IMR-90 (cell line): ENCODE data around the gene ELP6. TPM values are rescaled to one million over a fixed set of nuclear protein-coding genes. Genes with fewer than 3 reads are reported as not detected.

Experiments
- ATAC-seq: fragments of 200-7000 bp; cut with Tn5 transposase; 2 replicates; pipeline ENCODE4 v1.9.1; 2020; ENCODE audit warnings: low read depth, mild to moderate bottlenecking, moderate library complexity
- BruUV-seq: library from RNA; stranded (reverse); fragments of 400-500 nt; replicated peaks from 2 replicates; lab custom pipeline; 2021; lab: Mats Ljungman, UMichigan
- CTCF ChIA-PET: fragments of 300-600 bp; formaldehyde crosslinking; extraction: SDS; loops from one replicate; lab custom pipeline; 2021; ENCODE audit warnings: antibody characterized with exemption; lab: Yijun Ruan, JAX
- POLR2A ChIA-PET: fragments of 300-600 bp; sonication (Branson Sonifier 250); formaldehyde crosslinking; loops from one replicate; lab custom pipeline; 2022; ENCODE audit warnings: antibody characterized with exemption; ENCODE audit not compliant: unreplicated experiment; lab: Charles Lee
- DNase-seq: peaks from one replicate; pipeline ENCODE4 v3.0.0; 2013
- H2AFZ ChIP-seq: replicated peaks from 2 replicates; pipeline ENCODE3; 2013; ENCODE audit warnings: low read length, mild to moderate bottlenecking; ENCODE audit not compliant: poor library complexity
- H2AK5ac ChIP-seq: 2 replicates; pipeline ENCODE4 v1.6.1; 2013; ENCODE audit warnings: low read depth, low read length, inconsistent platforms
- H2AK9ac ChIP-seq: replicated peaks from 2 replicates; pipeline ENCODE3; 2013; ENCODE audit warnings: mild to moderate bottlenecking, low read depth, low read length, moderate library complexity; ENCODE audit not compliant: poor library complexity
- H2BK120ac ChIP-seq: 2 replicates; pipeline ENCODE4 v1.6.1; 2013; ENCODE audit warnings: low read depth, low read length, inconsistent platforms
- H2BK15ac ChIP-seq: 3 replicates; pipeline ENCODE4 v1.6.1; 2013; ENCODE audit warnings: low read depth, low read length, inconsistent platforms
- H2BK20ac ChIP-seq: 2 replicates; pipeline ENCODE4 v1.6.1; 2013; ENCODE audit warnings: low read depth, mild to moderate bottlenecking, inconsistent platforms, low read length, moderate library complexity
- H2BK5ac ChIP-seq: 2 replicates; pipeline ENCODE4 v1.6.1; 2013; ENCODE audit warnings: mild to moderate bottlenecking, low read depth, low read length, inconsistent platforms; ENCODE audit not compliant: poor library complexity, severe bottlenecking
- H3K14ac ChIP-seq: replicated peaks from 2 replicates; pipeline ENCODE4 v1.6.1; 2013; ENCODE audit warnings: low read depth, low read length, inconsistent platforms
- H3K18ac ChIP-seq: 2 replicates; pipeline ENCODE4 v1.6.1; 2013; ENCODE audit warnings: low read depth, low read length, control low read depth
- H3K23ac ChIP-seq: 2 replicates; pipeline ENCODE4 v1.6.1; 2013; ENCODE audit warnings: low read depth, low read length, inconsistent platforms
- H3K27ac ChIP-seq: 2 replicates; pipeline ENCODE4 v1.5.1; 2013; ENCODE audit warnings: mild to moderate bottlenecking, control low read depth, low read length; ENCODE audit not compliant: insufficient read depth
- H3K27me3 ChIP-seq: 2 replicates; pipeline ENCODE4 v1.6.1; 2013; ENCODE audit warnings: low read length; ENCODE audit not compliant: control insufficient read depth, insufficient read depth
- H3K36me3 ChIP-seq: 2 replicates; pipeline ENCODE4 v1.6.1; 2013; ENCODE audit warnings: low read length, mixed read lengths; ENCODE audit not compliant: control insufficient read depth, insufficient read depth
- H3K4ac ChIP-seq: 2 replicates; pipeline ENCODE4 v1.6.1; 2013; ENCODE audit warnings: low read depth, low read length, inconsistent platforms
- H3K4me1 ChIP-seq: 2 replicates; pipeline ENCODE4 v1.6.1; 2013; ENCODE audit warnings: low read length, mixed read lengths; ENCODE audit not compliant: control insufficient read depth, insufficient read depth
- H3K4me2 ChIP-seq: 2 replicates; pipeline ENCODE4 v1.6.1; 2013; ENCODE audit warnings: low read depth, mild to moderate bottlenecking, control low read depth, low read length, moderate library complexity
- H3K4me3 ChIP-seq: 2 replicates; pipeline ENCODE4 v1.5.1; 2013; ENCODE audit warnings: low read depth, mild to moderate bottlenecking, control low read depth, low read length, moderate library complexity; ENCODE audit not compliant: insufficient read depth
- H3K56ac ChIP-seq: 2 replicates; pipeline ENCODE4 v1.6.1; 2013; ENCODE audit warnings: low read length, inconsistent platforms; ENCODE audit not compliant: insufficient read depth; ENCODE audit errors: extremely low read depth
- H3K79me1 ChIP-seq, 2 experiments: 2 replicates each; pipeline ENCODE4 v1.6.1; 2013; ENCODE audit warnings: low read length in 2 of 2, inconsistent platforms in 1 of 2, low read depth in 1 of 2
- H3K9ac ChIP-seq: 2 replicates; pipeline ENCODE4 v1.6.1; 2013; ENCODE audit warnings: low read depth, low read length, control low read depth
- H3K9me1 ChIP-seq: 2 replicates; pipeline ENCODE4 v1.6.1; 2013; ENCODE audit warnings: low read length, inconsistent platforms; ENCODE audit not compliant: insufficient read depth
- H3K9me3 ChIP-seq: 2 replicates; pipeline ENCODE4 v1.6.1; 2013; ENCODE audit warnings: low read length; ENCODE audit not compliant: control insufficient read depth, insufficient read depth
- H4K20me1 ChIP-seq: 2 replicates; pipeline ENCODE4 v1.6.1; 2013; ENCODE audit warnings: low read length, inconsistent platforms; ENCODE audit not compliant: insufficient read depth
- H4K5ac ChIP-seq: 2 replicates; pipeline ENCODE4 v1.6.1; 2013; ENCODE audit warnings: mild to moderate bottlenecking, low read depth, low read length, control low read depth
- H4K8ac ChIP-seq, 2 experiments: 2 replicates each; pipeline ENCODE4 v1.6.1; 2013; ENCODE audit warnings: low read depth in 2 of 2, low read length in 2 of 2, control low read depth in 1 of 2, inconsistent platforms in 1 of 2
- H4K91ac ChIP-seq: 2 replicates; pipeline ENCODE4 v1.6.1; 2013; ENCODE audit warnings: low read depth, low read length, inconsistent platforms; ENCODE audit not compliant: insufficient read depth
- CEBPB ChIP-seq: IDR thresholded peaks from 2 replicates; pipeline ENCODE4 v1.6.1; 2012; ENCODE audit warnings: low read depth, low read length, improper control_type of control experiment
- POLR2A ChIP-seq: IDR thresholded peaks from 2 replicates; pipeline ENCODE4 v1.6.1; 2012; ENCODE audit warnings: mild to moderate bottlenecking, low read depth, low read length
- RFX5 ChIP-seq: IDR thresholded peaks from 2 replicates; pipeline ENCODE4 v1.8.0; 2012; ENCODE audit warnings: low read depth, mild to moderate bottlenecking, low read length, moderate library complexity
- SMC3 ChIP-seq: fragments of 150-350 bp; IDR thresholded peaks from 2 replicates; pipeline ENCODE4 v1.6.1; 2016; ENCODE audit warnings: low read depth, mild to moderate bottlenecking, antibody characterized with exemption, low read length, moderate library complexity
- WGBS, 2 experiments: methylation state at CpG; one replicate each; pipeline versions ENCODE4 v1.1.5 to v1.1.7; 2013; ENCODE audit warnings: missing lambda C conversion rate in 2 of 2; ENCODE audit not compliant: insufficient read length in 1 of 2; ENCODE audit errors: extremely low coverage in 2 of 2; 5-methylcytosine and 5-hydroxymethylcytosine counted together
- dilution Hi-C: fragments of 300-500 bp; cut with HindIII; formaldehyde crosslinking; loops from one replicate; pipeline ENCODE4 v1.14.3; 2018; ENCODE audit warnings: low sequenced_read_pairs; ENCODE audit not compliant: unreplicated experiment
- in situ Hi-C: fragments of 300-500 bp; cut with MboI; formaldehyde crosslinking; loops from 3 replicates; pipeline ENCODE4 v1.14.3; 2019; ENCODE audit warnings: low sequenced_read_pairs, inconsistent platforms, mixed read lengths
- intact Hi-C: fragments of 100-400 bp; cut with micrococcal nuclease; formaldehyde crosslinking; loops from 2 replicates; pipeline ENCODE4 v1.10.0; 2022
- polyA plus RNA-seq, 3 experiments: library from polyadenylated mRNA; depleted of rRNA; stranded (reverse); fragments of >200 nt; gene quantifications; 2 replicates each; pipeline ENCODE4 v1.2.3, GENCODE V29; 2012; ENCODE audit warnings: low replicate concordance in 1 of 3
- total RNA-seq: library from RNA; depleted of rRNA; stranded (reverse); fragments of >200 nt; gene quantifications from 2 replicates; pipeline ENCODE4 v1.2.3, GENCODE V29; 2012

Gene ELP6
- total and polyA plus RNA-seq, 2 of the 4 experiments (the other 2 are of a cell fraction): 31.4 to 44.9 TPM

DNA sequence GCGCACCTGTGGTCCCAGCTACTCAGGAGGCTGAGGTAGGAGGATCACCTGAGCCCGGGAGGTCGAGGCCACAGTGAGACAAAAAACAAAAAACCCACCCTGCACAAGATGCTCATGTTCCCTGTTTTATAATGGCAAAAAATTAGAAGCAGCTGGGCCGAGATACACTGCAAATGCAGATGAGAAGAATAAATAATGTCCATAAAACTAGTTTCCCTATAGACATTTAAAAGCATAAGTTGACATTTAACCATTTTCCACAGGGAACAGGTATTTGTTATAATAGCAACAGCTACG, 37.2 kb downstream of the ELP6 start:
- no peak for DNase-seq
- Histone ChIP-seq H3K23ac (peak overlapping the region; percentile 38; the same call in 1 of the 2 replicates), H2BK15ac (no peak overlapping the region), H2AK9ac (no peak overlapping the region), H3K4me2 (peak overlapping the region; percentile 86), H3K9me3 (no peaks in the 10 kb centered on the region), H3K56ac (no peak overlapping the region; the same call in 1 of the 2 replicates), H3K4ac (peak overlapping the region; percentile 87), H2BK5ac (peak overlapping the region; percentile 74), H3K9me1 (peaks cover 3% of the 10 kb centered on the region; the same call in 1 of the 2 replicates), H2BK120ac (0 out of 2 replicates have a peak overlapping the region, but pooled peaks have one; percentile 59), H3K27me3 (no peaks in the 10 kb centered on the region), H3K14ac (peak overlapping the region; percentile 94), H4K91ac (no peak overlapping the region), H3K4me3 (peak overlapping the region; percentile 85), H4K8ac (peak overlapping the region; percentile 93 to 98), H2BK20ac (no peak overlapping the region), H3K18ac (no peak overlapping the region), H3K27ac (peak overlapping the region; percentile 83), H2AK5ac (0 out of 2 replicates have a peak overlapping the region, but pooled peaks have one; percentile 52), H3K79me1 (peaks cover 3 to 32% of the 10 kb centered on the region in 2 experiments), H2AFZ (peak overlapping the region; percentile 98), H3K36me3 (no peaks in the 10 kb centered on the region), H4K20me1 (peaks cover 12% of the 10 kb centered on the region; the same call in 1 of the 2 replicates), H3K4me1 (peaks cover 2% of the 10 kb centered on the region; the same call in 1 of the 2 replicates), H3K9ac (peak overlapping the region; percentile 81; the same call in 1 of the 2 replicates), H4K5ac (peak overlapping the region; percentile 98)
- TF ChIP-seq RFX5: no peak
- no peak for TF ChIP-seq POLR2A
- TF ChIP-seq CEBPB: no peak
- no peak for TF ChIP-seq SMC3
- intact Hi-C loops (no loop called here), dilution Hi-C loops (no loop called here), in situ Hi-C loops (loop anchor here (5.0 kb wide), 1 partner anchor 54 kb away; no protein-coding TSS in a partner anchor)
- BruUV-seq: no TSS peak
- ATAC-seq: no peak
- CTCF ChIA-PET: no interaction called here
- POLR2A ChIA-PET: no interaction called here
- WGBS, 2 experiments: no CpG with 5 or more reads among the region's 5 CpGs
